Measurements from ENCODE around the gene SYTL5. TPM values are rescaled to one million over a fixed set of nuclear protein-coding genes. Genes with fewer than 3 reads are reported as not detected.

The SYTL5 gene
- 0.19 and 0.40 TPM in 2 replicates for total RNA-seq

DNA sequence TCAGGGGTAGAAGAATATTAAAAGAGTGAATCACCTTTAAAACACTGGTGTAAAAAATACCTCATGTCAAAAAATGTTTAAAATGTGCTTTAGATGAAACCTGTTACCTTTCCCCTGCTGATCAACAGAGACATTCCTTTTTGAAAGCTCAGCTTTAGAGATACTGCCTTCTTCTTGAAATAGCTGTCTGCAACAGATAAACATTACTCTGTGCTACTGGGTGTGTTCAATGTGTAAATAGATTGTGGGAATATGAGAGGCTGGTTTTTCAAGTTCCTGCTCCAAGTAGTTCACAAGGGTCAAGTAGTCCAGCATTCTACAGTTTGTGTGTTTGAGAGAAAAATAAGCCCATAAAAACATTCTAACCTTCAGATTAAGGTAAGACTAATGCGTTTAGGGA, at the start of gene SYTL5:
Gene SYTL5, plus strand, starts transcription at position 263 of the 400 bp plus-strand sequence. CDS start 27,337 bp downstream, outside the sequence.

Other genes starting within 250 kb of the SYTL5 start
- gene CYBB, start 226.5 kb upstream of the SYTL5 start, total RNA-seq: not detected in 2 replicates
- gene DYNLT3, start 159.0 kb upstream of the SYTL5 start, total RNA-seq: 63.1 and 65.7 TPM in 2 replicates
- gene SRPX, start 214.3 kb downstream of the SYTL5 start, total RNA-seq: 65.0 and 70.6 TPM in 2 replicates